ENCODE measurements around the gene SLC30A3.

DNA sequence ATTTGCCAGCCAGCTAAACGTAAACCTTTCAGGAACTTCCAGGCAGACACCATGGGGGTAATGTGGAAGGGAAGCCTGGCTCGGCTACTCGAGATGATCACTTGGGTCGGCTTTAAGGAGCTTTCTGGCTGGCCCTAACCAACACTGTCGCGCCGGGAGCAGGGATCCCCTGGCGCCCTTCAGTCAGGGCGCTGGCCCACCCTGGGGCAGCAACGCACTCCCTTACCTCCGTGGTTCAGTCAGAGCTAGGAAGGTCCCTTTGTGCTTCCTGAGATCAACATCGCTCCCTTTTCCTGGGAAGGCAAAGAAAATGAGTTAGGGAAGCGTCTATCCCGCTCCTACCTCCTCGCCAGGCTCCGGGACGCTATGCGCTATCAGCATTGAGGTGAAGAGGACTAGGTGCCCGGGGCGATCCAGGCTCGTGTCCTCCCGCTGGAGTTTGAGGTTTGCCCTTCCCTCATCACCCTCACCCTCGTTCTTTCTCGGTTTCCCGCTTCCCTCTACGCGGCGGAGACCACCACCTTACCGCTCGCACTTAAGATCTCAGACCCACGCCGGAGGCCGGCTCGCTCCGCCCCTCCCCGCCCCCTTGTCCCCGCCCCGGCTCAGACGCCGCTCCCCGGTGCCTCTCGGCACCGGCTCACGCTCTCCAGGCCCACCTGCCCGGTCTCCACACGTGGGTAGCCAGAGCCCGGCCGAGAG, 51.5 kb downstream of the SLC30A3 start:
- TF ChIP-seq, protein P1, sequence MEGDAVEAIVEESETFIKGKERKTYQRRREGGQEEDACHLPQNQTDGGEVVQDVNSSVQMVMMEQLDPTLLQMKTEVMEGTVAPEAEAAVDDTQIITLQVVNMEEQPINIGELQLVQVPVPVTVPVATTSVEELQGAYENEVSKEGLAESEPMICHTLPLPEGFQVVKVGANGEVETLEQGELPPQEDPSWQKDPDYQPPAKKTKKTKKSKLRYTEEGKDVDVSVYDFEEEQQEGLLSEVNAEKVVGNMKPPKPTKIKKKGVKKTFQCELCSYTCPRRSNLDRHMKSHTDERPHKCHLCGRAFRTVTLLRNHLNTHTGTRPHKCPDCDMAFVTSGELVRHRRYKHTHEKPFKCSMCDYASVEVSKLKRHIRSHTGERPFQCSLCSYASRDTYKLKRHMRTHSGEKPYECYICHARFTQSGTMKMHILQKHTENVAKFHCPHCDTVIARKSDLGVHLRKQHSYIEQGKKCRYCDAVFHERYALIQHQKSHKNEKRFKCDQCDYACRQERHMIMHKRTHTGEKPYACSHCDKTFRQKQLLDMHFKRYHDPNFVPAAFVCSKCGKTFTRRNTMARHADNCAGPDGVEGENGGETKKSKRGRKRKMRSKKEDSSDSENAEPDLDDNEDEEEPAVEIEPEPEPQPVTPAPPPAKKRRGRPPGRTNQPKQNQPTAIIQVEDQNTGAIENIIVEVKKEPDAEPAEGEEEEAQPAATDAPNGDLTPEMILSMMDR (conservative IDR thresholded peaks at IDR 0.05; ENCODE audit: low read depth, low read length) = no peak
- no peak for TF ChIP-seq EZH2 (IDR thresholded peaks at IDR 0.05; ENCODE audit: borderline replicate concordance, low read depth, low read length, poor library complexity, severe bottlenecking)

Measured in A673 (cell line).